Neural crest cell (in vitro differentiated cells): ENCODE results near the gene NKX6-2. TPM values are rescaled to one million over a fixed set of nuclear protein-coding genes. Genes with fewer than 3 reads are reported as not detected.

ENCODE experiments used
- DNase-seq: peaks from one replicate; pipeline ENCODE4 v3.0.0; 2021; ENCODE audit warnings: low read depth, mixed read lengths, low spot score
- H3K27ac Mint-ChIP-seq: one replicate; pipeline ENCODE4 v1.8.0; 2021; ENCODE audit warnings: mild to moderate bottlenecking, mixed read lengths; ENCODE audit not compliant: unreplicated experiment
- H3K27me3 Mint-ChIP-seq: 2 replicates; pipeline ENCODE4 v1.8.0; 2021; ENCODE audit warnings: low read depth, mild to moderate bottlenecking, mixed read lengths
- H3K36me3 Mint-ChIP-seq: 2 replicates; pipeline ENCODE4 v1.8.0; 2021; ENCODE audit warnings: low read depth, mild to moderate bottlenecking, mixed read lengths
- H3K4me1 Mint-ChIP-seq: 2 replicates; pipeline ENCODE4 v1.8.0; 2021; ENCODE audit warnings: mixed read lengths
- H3K4me3 Mint-ChIP-seq: one replicate; pipeline ENCODE4 v1.8.0; 2021; ENCODE audit warnings: mild to moderate bottlenecking, mixed read lengths
- H3K9me3 Mint-ChIP-seq: 2 replicates; pipeline ENCODE4 v1.8.0; 2021; ENCODE audit warnings: mixed read lengths
- total RNA-seq: library from RNA; stranded (reverse); gene quantifications from 2 replicates; pipeline ENCODE4 v1.2.1, GENCODE V29; 2021
- TF ChIP-seq, protein P1 (sequence below): fragments of 200-600 bp; sonication (generic); conservative IDR thresholded peaks from 2 replicates; pipeline ENCODE4 v1.5.0; 2021; ENCODE audit warnings: antibody characterized with exemption, mild to moderate bottlenecking

The NKX6-2 gene
- total RNA-seq, 1 donor from 2014 or later, result not detected

DNA sequence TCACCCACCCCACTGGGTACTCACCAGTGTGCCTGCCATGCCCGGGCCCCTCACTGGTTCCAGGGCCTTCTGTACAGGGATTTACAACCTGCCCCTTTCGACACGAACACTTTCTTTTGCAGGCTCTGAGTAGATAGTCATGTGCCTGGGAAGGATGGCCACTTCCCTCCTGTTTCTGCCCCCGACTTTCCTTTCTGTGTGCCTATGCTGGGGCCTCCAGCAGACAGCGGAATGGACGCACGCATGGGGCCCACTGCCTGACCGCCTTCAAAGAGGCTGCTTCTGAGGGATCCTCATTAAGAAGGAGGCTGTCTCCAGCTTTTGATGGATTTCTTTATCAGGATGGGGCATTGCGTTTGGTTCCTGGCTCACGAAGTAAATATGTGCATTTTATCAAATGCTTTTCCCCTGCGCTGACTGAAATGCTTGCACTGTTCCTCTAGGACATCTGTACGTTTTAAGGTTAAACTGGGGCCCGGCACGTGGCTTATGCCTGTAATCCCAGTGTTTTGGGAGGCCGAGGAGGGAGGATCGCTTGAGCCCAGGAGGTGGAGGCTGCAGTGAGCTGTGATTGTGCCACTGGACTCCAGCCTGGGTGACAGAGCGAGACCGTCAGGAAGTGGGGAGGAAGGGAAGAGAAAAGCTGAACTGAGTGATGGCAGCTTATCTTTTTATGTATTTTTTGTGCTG is 29.4 kb upstream of the NKX6-2 start:
- H3K27ac Mint-ChIP-seq, result no peak overlapping the region
- no peak for DNase-seq
- peaks cover 7% of the 10 kb centered on the region for H3K9me3 Mint-ChIP-seq
- peaks cover 6% of the 10 kb centered on the region for H3K36me3 Mint-ChIP-seq
- no peaks in the 10 kb centered on the region for H3K4me1 Mint-ChIP-seq
- H3K27me3 Mint-ChIP-seq, result peaks cover 45% of the 10 kb centered on the region
- TF ChIP-seq, protein P1, sequence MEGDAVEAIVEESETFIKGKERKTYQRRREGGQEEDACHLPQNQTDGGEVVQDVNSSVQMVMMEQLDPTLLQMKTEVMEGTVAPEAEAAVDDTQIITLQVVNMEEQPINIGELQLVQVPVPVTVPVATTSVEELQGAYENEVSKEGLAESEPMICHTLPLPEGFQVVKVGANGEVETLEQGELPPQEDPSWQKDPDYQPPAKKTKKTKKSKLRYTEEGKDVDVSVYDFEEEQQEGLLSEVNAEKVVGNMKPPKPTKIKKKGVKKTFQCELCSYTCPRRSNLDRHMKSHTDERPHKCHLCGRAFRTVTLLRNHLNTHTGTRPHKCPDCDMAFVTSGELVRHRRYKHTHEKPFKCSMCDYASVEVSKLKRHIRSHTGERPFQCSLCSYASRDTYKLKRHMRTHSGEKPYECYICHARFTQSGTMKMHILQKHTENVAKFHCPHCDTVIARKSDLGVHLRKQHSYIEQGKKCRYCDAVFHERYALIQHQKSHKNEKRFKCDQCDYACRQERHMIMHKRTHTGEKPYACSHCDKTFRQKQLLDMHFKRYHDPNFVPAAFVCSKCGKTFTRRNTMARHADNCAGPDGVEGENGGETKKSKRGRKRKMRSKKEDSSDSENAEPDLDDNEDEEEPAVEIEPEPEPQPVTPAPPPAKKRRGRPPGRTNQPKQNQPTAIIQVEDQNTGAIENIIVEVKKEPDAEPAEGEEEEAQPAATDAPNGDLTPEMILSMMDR, result no peak
- no peak overlapping the region for H3K4me3 Mint-ChIP-seq

GRCh38 chr10:132814469-132814856 is 28.5 kb upstream of the NKX6-2 start:
- Mint-ChIP-seq H3K4me3 (no peak overlapping the region), H3K27me3 (peaks cover 43% of the 10 kb centered on the region), H3K27ac (no peak overlapping the region), H3K4me1 (no peaks in the 10 kb centered on the region), H3K36me3 (peaks cover 6% of the 10 kb centered on the region), H3K9me3 (peaks cover 4% of the 10 kb centered on the region)
- TF ChIP-seq, protein P1, result no peak
- DNase-seq, result no peak

DNA sequence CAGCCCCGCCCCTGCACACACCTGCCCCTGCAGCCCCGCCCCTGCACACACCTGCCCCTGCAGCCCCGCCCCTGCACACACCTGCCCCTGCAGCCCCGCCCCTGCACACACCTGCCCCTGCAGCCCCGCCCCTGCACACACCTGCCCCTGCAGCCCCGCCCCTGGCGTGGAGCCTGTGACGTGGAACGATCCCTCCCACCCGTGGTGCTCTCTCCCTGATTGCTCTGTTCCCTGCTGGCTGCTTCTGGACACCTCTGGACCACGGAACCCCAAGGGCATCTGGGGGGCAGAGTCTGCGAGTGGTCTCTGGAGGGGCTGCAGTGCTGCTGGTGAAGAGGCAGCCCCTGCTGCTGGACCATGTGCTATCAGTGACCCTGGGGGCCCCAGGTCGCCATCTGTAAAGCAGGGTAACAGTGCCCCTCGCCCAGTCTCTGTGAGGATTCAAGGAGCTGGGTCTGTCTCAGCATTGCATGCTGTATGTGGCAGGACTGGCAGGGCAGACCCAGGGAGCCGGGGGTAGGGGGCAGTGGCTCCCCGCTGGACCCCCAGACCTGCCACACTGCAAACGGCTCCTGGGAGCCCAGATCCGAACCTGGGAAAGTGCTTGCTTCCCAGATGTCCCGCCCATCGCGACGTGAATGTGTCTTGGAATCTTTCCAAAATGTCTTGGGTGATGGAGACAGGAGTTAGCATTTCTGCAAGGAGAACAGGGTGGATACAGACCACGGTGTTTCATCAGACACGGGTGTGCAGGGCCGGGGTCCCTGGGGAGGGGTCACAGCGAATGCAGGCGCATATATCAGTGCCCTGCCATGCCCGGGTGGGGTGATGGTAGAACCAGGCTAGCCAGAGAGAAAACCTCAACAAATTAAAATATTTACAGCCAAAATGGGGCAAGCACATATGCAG is 27.9 kb upstream of the NKX6-2 start:
- H3K9me3 Mint-ChIP-seq, result peaks cover 2% of the 10 kb centered on the region
- H3K36me3 Mint-ChIP-seq, result peaks cover under 1% of the 10 kb centered on the region

DNA sequence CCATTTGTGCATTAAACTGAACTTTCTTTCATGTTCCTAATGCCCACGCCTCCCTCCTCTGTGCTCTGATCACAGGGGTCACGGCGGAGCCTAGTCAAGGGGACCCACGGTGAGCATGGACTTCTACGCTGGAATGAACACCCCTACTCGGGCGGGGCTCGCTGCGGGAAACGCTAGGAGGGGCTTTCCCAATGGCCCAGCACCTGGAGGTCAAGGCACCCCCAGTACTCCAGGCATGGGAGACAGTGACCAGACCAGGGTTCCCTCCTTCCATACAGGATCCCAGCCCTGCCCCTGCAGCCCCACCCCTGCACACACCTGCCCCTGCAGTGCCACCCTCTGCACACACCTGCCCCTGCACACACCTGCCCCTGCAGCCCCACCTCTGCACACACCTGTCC is 27.1 kb upstream of the NKX6-2 start:
- TF ChIP-seq, protein P1, result no peak
- no peak for DNase-seq
- no peaks in the 10 kb centered on the region for H3K4me1 Mint-ChIP-seq
- no peaks in the 10 kb centered on the region for H3K9me3 Mint-ChIP-seq
- H3K27me3 Mint-ChIP-seq, result peaks cover 36% of the 10 kb centered on the region
- no peaks in the 10 kb centered on the region for H3K36me3 Mint-ChIP-seq
- H3K4me3 Mint-ChIP-seq, result no peak overlapping the region
- no peak overlapping the region for H3K27ac Mint-ChIP-seq

More for the DNA sequence above, 27.9 kb upstream of the NKX6-2 start:
- H3K27ac Mint-ChIP-seq, result peak overlapping the region; percentile 35
- peaks cover 40% of the 10 kb centered on the region for H3K27me3 Mint-ChIP-seq
- no peak for DNase-seq
- TF ChIP-seq, protein P1, result no peak
- H3K4me3 Mint-ChIP-seq, result no peak overlapping the region
- H3K4me1 Mint-ChIP-seq, result no peaks in the 10 kb centered on the region

DNA sequence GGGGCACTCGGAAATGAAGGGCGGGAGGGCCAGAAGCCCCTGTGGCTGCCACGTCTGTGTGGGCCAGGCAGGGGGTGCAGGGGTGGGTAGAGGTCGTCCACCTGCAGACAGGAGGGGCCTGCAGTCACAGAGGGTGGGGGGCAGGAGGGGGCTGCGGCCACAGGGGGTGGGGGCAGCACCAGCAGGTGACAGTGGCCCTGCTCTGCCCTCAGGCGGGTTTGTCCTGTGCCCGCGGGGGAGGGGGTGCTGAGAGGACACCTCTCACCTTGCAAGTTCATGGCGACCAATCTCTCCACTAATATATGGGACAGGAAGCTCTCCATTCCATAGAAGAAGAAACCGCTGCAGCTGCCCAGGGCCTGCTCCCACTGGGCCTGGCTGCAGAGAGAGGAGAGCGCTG is 26.6 kb upstream of the NKX6-2 start:
- no peak for DNase-seq
- Mint-ChIP-seq H3K4me1 (no peaks in the 10 kb centered on the region), H3K27ac (no peak overlapping the region), H3K36me3 (no peaks in the 10 kb centered on the region), H3K4me3 (no peak overlapping the region), H3K27me3 (peaks cover 32% of the 10 kb centered on the region), H3K9me3 (no peaks in the 10 kb centered on the region)
- TF ChIP-seq, protein P1, result no peak
